GM12873 (cell line): ENCODE results near the gene ELOVL6.

Experiments used
- TF ChIP-seq, protein P1 (sequence below): IDR thresholded peaks from 2 replicates; pipeline ENCODE4 v1.5.1; 2012; ENCODE audit warnings: low read depth, mild to moderate bottlenecking, moderate library complexity, low read length, control low read depth; ENCODE audit not compliant: insufficient read depth; ENCODE audit errors: missing control alignments

ELOVL6 gene

DNA sequence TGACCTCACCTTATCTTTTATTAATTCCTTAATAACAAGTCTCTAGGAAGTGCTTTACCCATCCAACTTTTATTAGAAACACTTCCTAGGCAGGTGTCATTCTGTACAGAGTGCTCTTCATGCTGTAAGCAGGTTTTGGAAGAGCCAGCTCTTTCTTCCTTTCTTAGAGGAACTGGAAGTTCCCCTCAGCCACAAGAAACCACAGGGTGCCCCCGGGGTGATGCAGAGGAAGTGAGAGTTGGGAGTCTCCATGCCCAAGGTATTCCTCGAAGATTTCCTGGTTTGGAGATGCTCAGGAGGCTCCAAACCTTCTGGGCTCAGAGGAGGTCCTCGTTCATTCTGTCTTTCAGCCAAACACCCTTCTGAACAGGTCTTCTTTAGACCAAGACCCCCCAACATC is 201.9 kb downstream of the ELOVL6 start:
- TF ChIP-seq, protein P1, sequence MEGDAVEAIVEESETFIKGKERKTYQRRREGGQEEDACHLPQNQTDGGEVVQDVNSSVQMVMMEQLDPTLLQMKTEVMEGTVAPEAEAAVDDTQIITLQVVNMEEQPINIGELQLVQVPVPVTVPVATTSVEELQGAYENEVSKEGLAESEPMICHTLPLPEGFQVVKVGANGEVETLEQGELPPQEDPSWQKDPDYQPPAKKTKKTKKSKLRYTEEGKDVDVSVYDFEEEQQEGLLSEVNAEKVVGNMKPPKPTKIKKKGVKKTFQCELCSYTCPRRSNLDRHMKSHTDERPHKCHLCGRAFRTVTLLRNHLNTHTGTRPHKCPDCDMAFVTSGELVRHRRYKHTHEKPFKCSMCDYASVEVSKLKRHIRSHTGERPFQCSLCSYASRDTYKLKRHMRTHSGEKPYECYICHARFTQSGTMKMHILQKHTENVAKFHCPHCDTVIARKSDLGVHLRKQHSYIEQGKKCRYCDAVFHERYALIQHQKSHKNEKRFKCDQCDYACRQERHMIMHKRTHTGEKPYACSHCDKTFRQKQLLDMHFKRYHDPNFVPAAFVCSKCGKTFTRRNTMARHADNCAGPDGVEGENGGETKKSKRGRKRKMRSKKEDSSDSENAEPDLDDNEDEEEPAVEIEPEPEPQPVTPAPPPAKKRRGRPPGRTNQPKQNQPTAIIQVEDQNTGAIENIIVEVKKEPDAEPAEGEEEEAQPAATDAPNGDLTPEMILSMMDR: no peak
